ENCODE data around the gene ESAM.
A peak's percentile ranks its signal among the peaks of the same experiment; 100 is the strongest.
"Not testable (repeated sequence)": the region's sequence is repeated elsewhere in the genome, so short reads cannot be mapped to it uniquely, and the experiment has no call there.

The ESAM gene

GRCh38 chr11:124779568-124779967 lies 17.5 kb upstream of the ESAM start:
- Histone ChIP-seq H2AFZ (ENCODE audit: low read depth, low read length) (no peak overlapping the region), H3K27me3 (ENCODE audit: control insufficient read depth in 1 of 2, insufficient read depth in 1 of 2, low read length in 2 of 2) (no peaks in the 10 kb centered on the region), H3K18ac (ENCODE audit: low read depth in 1 of 2, low read length in 2 of 2) (no peak overlapping the region), H4K8ac (ENCODE audit: low read length) (no peak overlapping the region), H2BK12ac (ENCODE audit: low read length in 2 of 2) (no peak overlapping the region), H3K9me3 (ENCODE audit: control insufficient read depth, low read length) (no peaks in the 10 kb centered on the region), H4K91ac (ENCODE audit: low read length) (no peak overlapping the region), H3K4me2 (ENCODE audit: low read length, poor library complexity, severe bottlenecking) (no peak overlapping the region), H3K9ac (ENCODE audit: low read length) (no peak overlapping the region), H3K27ac (ENCODE audit: low read length, poor library complexity, severe bottlenecking) (no peak overlapping the region), H3K36me3 (ENCODE audit: control insufficient read depth in 1 of 2, insufficient read depth in 2 of 2, low read depth in 1 of 2, low read length in 2 of 2) (peaks cover 2 to 8% of the 10 kb centered on the region in 2 experiments), H2BK15ac (ENCODE audit: low read depth, poor library complexity, severe bottlenecking) (no peak overlapping the region), H3K79me1 (replicated peaks; ENCODE audit: low read length, poor library complexity, severe bottlenecking) (peaks cover 31% of the 10 kb centered on the region), H3K14ac (ENCODE audit: low read length in 2 of 2) (no peak overlapping the region), H3K4me3 (ENCODE audit: insufficient read depth in 1 of 2, low read depth in 1 of 2, low read length in 2 of 2) (no peak overlapping the region), H2BK5ac (ENCODE audit: low read depth, low read length, poor library complexity, severe bottlenecking) (no peak overlapping the region), H2AK5ac (ENCODE audit: low read length, severe bottlenecking) (no peak overlapping the region), H2BK120ac (ENCODE audit: low read depth, low read length) (no peak overlapping the region), H3K23ac (ENCODE audit: low read length in 2 of 2) (no peak overlapping the region), H3K4me1 (ENCODE audit: control insufficient read depth, insufficient read depth, low read depth, low read length) (no peaks in the 10 kb centered on the region), H3K4ac (ENCODE audit: low read depth in 1 of 2, low read length in 2 of 2) (no peak overlapping the region)
- no peak for DNase-seq
- no CpG with 5 or more reads among the region's 1 CpG for WGBS

DNA sequence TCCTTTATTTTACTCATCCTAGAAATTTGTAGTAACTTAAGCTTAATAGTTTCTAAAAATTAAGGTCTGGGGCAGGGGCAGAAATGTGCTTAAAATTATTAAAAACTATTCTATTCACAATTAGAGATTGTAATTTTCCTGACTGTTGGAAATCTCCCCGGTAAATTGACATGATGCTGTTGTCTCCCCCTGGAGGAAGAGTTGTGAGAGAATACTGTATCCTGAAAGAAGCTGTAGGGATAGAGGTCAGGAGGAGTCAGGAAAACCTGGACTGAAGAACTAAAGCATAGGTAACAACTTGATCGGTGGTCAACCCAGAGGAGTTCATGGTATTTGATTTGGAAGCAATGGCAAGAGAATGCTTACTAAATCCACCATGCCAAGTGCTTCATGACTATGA lies 16.2 kb upstream of the ESAM start:
- peaks cover 29% of the 10 kb centered on the region for H3K79me1 ChIP-seq (replicated peaks; ENCODE audit: low read length, poor library complexity, severe bottlenecking)
- no peak overlapping the region for H3K4ac ChIP-seq (ENCODE audit: low read depth in 1 of 2, low read length in 2 of 2)
- DNase-seq, result no peak
- H3K14ac ChIP-seq (ENCODE audit: low read length in 2 of 2), result no peak overlapping the region
- no peak overlapping the region for H2BK5ac ChIP-seq (ENCODE audit: low read depth, low read length, poor library complexity, severe bottlenecking)
- H3K27ac ChIP-seq (ENCODE audit: low read length, poor library complexity, severe bottlenecking), result no peak overlapping the region
- H2AK5ac ChIP-seq (ENCODE audit: low read length, severe bottlenecking), result no peak overlapping the region
- no peak overlapping the region for H2BK12ac ChIP-seq (ENCODE audit: low read length in 2 of 2)
- H3K4me1 ChIP-seq (ENCODE audit: control insufficient read depth, insufficient read depth, low read depth, low read length), result no peaks in the 10 kb centered on the region
- H2AFZ ChIP-seq (ENCODE audit: low read depth, low read length), result no peak overlapping the region
- no peak overlapping the region for H3K23ac ChIP-seq (ENCODE audit: low read length in 2 of 2)
- H3K9ac ChIP-seq (ENCODE audit: low read length), result no peak overlapping the region
- no peak overlapping the region for H3K4me2 ChIP-seq (ENCODE audit: low read length, poor library complexity, severe bottlenecking)
- H4K91ac ChIP-seq (ENCODE audit: low read length), result no peak overlapping the region
- no peak overlapping the region for H4K8ac ChIP-seq (ENCODE audit: low read length)
- H3K27me3 ChIP-seq (ENCODE audit: control insufficient read depth in 1 of 2, insufficient read depth in 1 of 2, low read length in 2 of 2), result no peaks in the 10 kb centered on the region
- no peak overlapping the region for H2BK15ac ChIP-seq (ENCODE audit: low read depth, poor library complexity, severe bottlenecking)
- no peak overlapping the region for H3K4me3 ChIP-seq (ENCODE audit: insufficient read depth in 1 of 2, low read depth in 1 of 2, low read length in 2 of 2)
- peaks cover 2 to 12% of the 10 kb centered on the region in 2 experiments for H3K36me3 ChIP-seq (ENCODE audit: control insufficient read depth in 1 of 2, insufficient read depth in 2 of 2, low read depth in 1 of 2, low read length in 2 of 2)
- H3K18ac ChIP-seq (ENCODE audit: low read depth in 1 of 2, low read length in 2 of 2), result no peak overlapping the region
- no peaks in the 10 kb centered on the region for H3K9me3 ChIP-seq (ENCODE audit: control insufficient read depth, low read length)
- 89% methylated on average over 2 of the region's 2 CpGs for WGBS
- no peak overlapping the region for H2BK120ac ChIP-seq (ENCODE audit: low read depth, low read length)

- Histone ChIP-seq H3K4me1 (ENCODE audit: control insufficient read depth, insufficient read depth, low read depth, low read length) (no peaks in the 10 kb centered on the region), H3K79me1 (replicated peaks; ENCODE audit: low read length, poor library complexity, severe bottlenecking) (peaks cover 24% of the 10 kb centered on the region), H2BK12ac (ENCODE audit: low read length in 2 of 2) (no peak overlapping the region), H3K23ac (ENCODE audit: low read length in 2 of 2) (no peak overlapping the region), H2AK5ac (ENCODE audit: low read length, severe bottlenecking) (no peak overlapping the region), H4K8ac (ENCODE audit: low read length) (no peak overlapping the region), H3K14ac (ENCODE audit: low read length in 2 of 2) (peak overlapping the region in 1 of 2 experiments; percentile 41), H2BK120ac (ENCODE audit: low read depth, low read length) (no peak overlapping the region), H3K27ac (ENCODE audit: low read length, poor library complexity, severe bottlenecking) (no peak overlapping the region), H3K18ac (ENCODE audit: low read depth in 1 of 2, low read length in 2 of 2) (no peak overlapping the region), H3K9ac (ENCODE audit: low read length) (no peak overlapping the region), H3K4ac (ENCODE audit: low read depth in 1 of 2, low read length in 2 of 2) (no peak overlapping the region), H3K4me3 (ENCODE audit: insufficient read depth in 1 of 2, low read depth in 1 of 2, low read length in 2 of 2) (no peak overlapping the region), H4K91ac (ENCODE audit: low read length) (no peak overlapping the region), H3K9me3 (ENCODE audit: control insufficient read depth, low read length) (no peaks in the 10 kb centered on the region), H2BK5ac (ENCODE audit: low read depth, low read length, poor library complexity, severe bottlenecking) (no peak overlapping the region), H3K4me2 (ENCODE audit: low read length, poor library complexity, severe bottlenecking) (no peak overlapping the region), H3K27me3 (ENCODE audit: control insufficient read depth in 1 of 2, insufficient read depth in 1 of 2, low read length in 2 of 2) (no peaks in the 10 kb centered on the region), H2AFZ (ENCODE audit: low read depth, low read length) (no peak overlapping the region), H3K36me3 (ENCODE audit: control insufficient read depth in 1 of 2, insufficient read depth in 2 of 2, low read depth in 1 of 2, low read length in 2 of 2) (peaks cover 4 to 18% of the 10 kb centered on the region in 2 experiments), H2BK15ac (ENCODE audit: low read depth, poor library complexity, severe bottlenecking) (no peak overlapping the region)
- 94% methylated on average over 6 of the region's 7 CpGs for WGBS
- no peak for DNase-seq
Observed at GRCh38 chr11:124776865-124777645, 15.0 kb upstream of the ESAM start.

- H3K9ac ChIP-seq (ENCODE audit: low read length); H3K4me2 ChIP-seq (ENCODE audit: low read length, poor library complexity, severe bottlenecking); H3K14ac ChIP-seq (ENCODE audit: low read length in 2 of 2); H3K18ac ChIP-seq (ENCODE audit: low read depth in 1 of 2, low read length in 2 of 2); H3K4ac ChIP-seq (ENCODE audit: low read depth in 1 of 2, low read length in 2 of 2); H2BK120ac ChIP-seq (ENCODE audit: low read depth, low read length); H3K27me3 ChIP-seq (ENCODE audit: control insufficient read depth in 1 of 2, insufficient read depth in 1 of 2, low read length in 2 of 2); H3K9me3 ChIP-seq (ENCODE audit: control insufficient read depth, low read length); H3K4me3 ChIP-seq (ENCODE audit: insufficient read depth in 1 of 2, low read depth in 1 of 2, low read length in 2 of 2); H4K8ac ChIP-seq (ENCODE audit: low read length); H3K4me1 ChIP-seq (ENCODE audit: control insufficient read depth, insufficient read depth, low read depth, low read length); DNase-seq; H3K27ac ChIP-seq (ENCODE audit: low read length, poor library complexity, severe bottlenecking); H4K91ac ChIP-seq (ENCODE audit: low read length); H2AK5ac ChIP-seq (ENCODE audit: low read length, severe bottlenecking); H2BK15ac ChIP-seq (ENCODE audit: low read depth, poor library complexity, severe bottlenecking); H2BK12ac ChIP-seq (ENCODE audit: low read length in 2 of 2); H2AFZ ChIP-seq (ENCODE audit: low read depth, low read length); H2BK5ac ChIP-seq (ENCODE audit: low read depth, low read length, poor library complexity, severe bottlenecking); H3K23ac ChIP-seq (ENCODE audit: low read length in 2 of 2): not testable (repeated sequence)
- WGBS, result 56% methylated on average over 5 of the region's 6 CpGs
- H3K79me1 ChIP-seq (replicated peaks; ENCODE audit: low read length, poor library complexity, severe bottlenecking), result peaks cover 12% of the 10 kb centered on the region
- peaks cover 18 to 50% of the 10 kb centered on the region in 2 experiments for H3K36me3 ChIP-seq (ENCODE audit: control insufficient read depth in 1 of 2, insufficient read depth in 2 of 2, low read depth in 1 of 2, low read length in 2 of 2)
Observed at GRCh38 chr11:124770959-124771358, 8.9 kb upstream of the ESAM start.

All from mesenchymal stem cell (in vitro differentiated cells and primary cell).